Mammary epithelial cell (primary cell): ENCODE measurements around the gene ATP5F1D.

Source experiments
- CTCF ChIP-seq, 2 donors: IDR thresholded peaks in 1 of 2; conservative IDR thresholded peaks in 1 of 2; 2 replicates each; pipeline ENCODE4 v1.5.1; 2011 to 2012; ENCODE audit warnings: inconsistent platforms in 2 of 2, low read length in 2 of 2, mild to moderate bottlenecking in 2 of 2, control low read depth in 1 of 2, low read depth in 1 of 2; ENCODE audit not compliant: insufficient read depth in 1 of 2; ENCODE audit errors: extremely low read depth in 1 of 2
- EZH2 ChIP-seq: IDR thresholded peaks from 2 replicates; pipeline ENCODE4 v1.6.1; 2012; ENCODE audit warnings: low read length, inconsistent platforms, borderline replicate concordance

- TF ChIP-seq CTCF (conservative IDR thresholded peaks at IDR 0.05 in 1 of 2, IDR thresholded peaks at IDR 0.05 in 1 of 2; ENCODE audit: extremely low read depth in 1 of 2, insufficient read depth in 1 of 2, low read depth in 1 of 2, low read length in 2 of 2) (no peak), EZH2 (no peak)
Observed at GRCh38 chr19:1233115-1233667, 8.4 kb upstream of the ATP5F1D start.
